Measurements from ENCODE around the gene RAB3IL1.
"Not testable (repeated sequence)": the region's sequence is repeated elsewhere in the genome, so short reads cannot be mapped to it uniquely, and the experiment has no call there.

RAB3IL1 gene, protein sequence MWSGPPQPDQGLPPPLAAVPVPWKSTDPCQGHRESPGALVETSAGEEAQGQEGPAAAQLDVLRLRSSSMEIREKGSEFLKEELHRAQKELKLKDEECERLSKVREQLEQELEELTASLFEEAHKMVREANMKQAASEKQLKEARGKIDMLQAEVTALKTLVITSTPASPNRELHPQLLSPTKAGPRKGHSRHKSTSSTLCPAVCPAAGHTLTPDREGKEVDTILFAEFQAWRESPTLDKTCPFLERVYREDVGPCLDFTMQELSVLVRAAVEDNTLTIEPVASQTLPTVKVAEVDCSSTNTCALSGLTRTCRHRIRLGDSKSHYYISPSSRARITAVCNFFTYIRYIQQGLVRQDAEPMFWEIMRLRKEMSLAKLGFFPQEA

DNA sequence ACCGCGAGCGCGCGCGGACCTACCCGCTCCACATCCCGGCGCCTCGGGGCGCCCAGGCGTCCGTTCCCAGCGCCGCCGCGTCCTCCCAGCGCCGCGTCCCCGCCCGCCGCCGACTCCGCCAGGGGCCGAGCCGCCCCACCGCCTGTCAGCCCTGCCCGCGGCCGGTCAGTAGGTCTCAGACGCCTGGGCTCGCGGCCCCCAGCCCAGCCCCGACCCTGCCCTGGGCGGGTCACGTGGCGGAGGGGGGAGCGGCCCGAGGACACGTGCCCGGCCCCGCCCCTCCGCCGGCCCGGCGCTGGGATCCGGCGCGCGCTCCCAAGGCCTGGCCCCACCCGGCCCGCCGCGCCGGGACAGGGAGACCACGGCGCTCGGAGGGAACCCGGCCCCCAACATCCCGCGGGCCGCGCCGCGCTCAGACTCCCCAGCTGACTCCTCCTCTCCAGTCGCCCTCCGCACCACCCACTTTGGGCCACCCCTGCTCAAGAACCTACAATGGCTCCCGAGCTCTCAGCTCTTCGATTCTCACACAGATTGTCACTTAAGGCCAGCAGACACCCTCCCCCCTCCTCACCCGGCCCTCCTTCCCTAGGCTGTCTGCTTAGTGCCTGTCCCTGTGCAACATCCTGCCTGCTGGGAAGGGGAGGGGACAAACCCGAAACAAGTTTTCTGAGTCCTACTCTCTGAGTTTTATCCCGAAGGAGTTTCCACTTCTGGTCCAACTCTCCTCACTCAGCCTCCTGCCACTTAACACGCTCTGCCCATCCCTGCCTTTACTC is at the start of gene RAB3IL1:
TSS of gene RAB3IL1 (minus strand) at position 233 of the 776 bp plus-strand sequence. CDS start at position 34, 199 bp downstream.
- no peak for DNase-seq

DNA sequence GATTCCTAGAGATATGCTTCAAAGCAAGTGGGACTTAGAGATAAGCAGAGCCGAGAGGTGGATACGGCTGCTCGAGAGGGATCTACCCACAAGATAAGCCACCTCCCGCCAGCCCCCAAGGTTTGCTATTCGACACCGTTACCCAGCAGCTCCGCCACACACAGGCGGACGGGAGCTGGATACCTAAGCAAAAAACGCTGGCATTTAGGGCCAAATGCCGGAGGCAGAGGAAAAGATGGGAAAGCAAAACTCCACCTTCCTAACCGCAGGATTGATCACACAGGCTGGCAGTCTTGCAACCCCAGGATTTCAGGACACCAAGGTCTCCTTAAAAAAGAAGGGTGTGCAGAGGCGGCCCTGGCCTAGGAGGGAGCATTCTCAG is 49.4 kb upstream of the RAB3IL1 start:
- DNase-seq = no peak

GRCh38 chr11:61964666-61965271 is 47.4 kb upstream of the RAB3IL1 start:
- not testable (repeated sequence) for DNase-seq

- no peak for DNase-seq
Measured at GRCh38 chr11:61964058-61964665, 46.8 kb upstream of the RAB3IL1 start.

GRCh38 chr11:61963282-61964057 is 46.1 kb upstream of the RAB3IL1 start:
- no peak for DNase-seq

- DNase-seq = no peak
Measured at GRCh38 chr11:61963016-61963281, 45.6 kb upstream of the RAB3IL1 start.

GRCh38 chr11:61962213-61963015 is 45.0 kb upstream of the RAB3IL1 start:
- no peak for DNase-seq

- DNase-seq = no peak
Measured at GRCh38 chr11:61961570-61962212, 44.3 kb upstream of the RAB3IL1 start.

DNA sequence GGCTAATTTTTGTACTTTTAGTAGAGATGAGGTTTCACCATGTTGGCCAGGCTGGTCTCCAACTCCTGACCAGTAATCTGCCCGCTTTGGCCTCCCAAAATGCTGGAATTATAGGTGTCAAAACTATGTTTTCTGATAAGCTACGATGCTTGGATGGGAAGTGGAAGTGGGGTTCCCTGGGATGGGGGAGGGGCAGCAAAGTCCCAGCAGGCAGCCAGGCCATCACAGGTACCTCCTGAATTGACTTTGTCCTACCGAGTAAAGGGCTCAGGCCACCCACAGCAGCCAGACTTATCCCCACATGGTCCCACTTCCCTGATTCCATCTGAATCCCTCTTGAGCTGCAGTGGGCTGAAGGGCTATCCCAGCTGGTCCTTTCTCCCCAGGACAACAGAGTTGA is 43.2 kb upstream of the RAB3IL1 start:
- DNase-seq = no peak

DNA sequence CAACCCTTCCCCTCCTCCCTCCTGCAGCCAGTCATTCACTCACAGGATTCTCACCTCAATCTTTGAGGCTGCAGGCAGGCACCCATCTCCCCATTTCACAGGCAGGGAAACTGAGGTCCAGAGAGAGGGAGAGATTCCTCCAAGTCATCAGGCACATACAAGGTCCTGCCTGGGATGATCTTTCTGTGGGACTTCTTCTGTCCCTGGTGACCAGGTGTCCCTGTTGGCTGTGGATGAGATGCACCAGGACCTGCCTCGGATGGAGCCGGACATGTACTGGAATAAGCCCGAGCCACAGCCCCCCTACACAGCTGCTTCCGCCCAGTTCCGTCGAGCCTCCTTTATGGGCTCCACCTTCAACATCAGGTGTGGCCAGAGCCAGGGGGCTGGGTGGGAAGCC is 42.3 kb upstream of the RAB3IL1 start:
- DNase-seq = no peak

DNA sequence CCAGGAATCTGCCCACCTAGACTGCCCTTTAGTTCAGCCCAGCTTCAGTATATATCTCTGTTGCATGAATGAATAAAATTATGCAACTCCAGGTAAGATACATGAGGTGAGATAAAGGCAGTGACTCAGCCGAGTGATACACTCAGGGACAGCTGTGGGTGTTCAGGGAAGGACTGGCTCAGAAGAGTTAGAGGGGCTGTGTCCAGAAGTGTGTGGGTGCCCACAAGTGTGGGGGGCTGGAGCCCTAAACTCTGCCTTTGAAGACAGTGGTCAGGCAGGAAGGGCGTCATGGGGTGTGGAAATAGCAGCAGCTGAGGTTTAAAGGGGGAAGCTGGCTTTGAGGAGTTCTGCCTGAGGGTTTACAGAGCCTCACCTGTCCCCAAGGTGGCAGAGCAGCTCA is 41.7 kb upstream of the RAB3IL1 start:
- no peak for DNase-seq

GRCh38 chr11:61958590-61958989 is 41.2 kb upstream of the RAB3IL1 start:
- no peak for DNase-seq

DNA sequence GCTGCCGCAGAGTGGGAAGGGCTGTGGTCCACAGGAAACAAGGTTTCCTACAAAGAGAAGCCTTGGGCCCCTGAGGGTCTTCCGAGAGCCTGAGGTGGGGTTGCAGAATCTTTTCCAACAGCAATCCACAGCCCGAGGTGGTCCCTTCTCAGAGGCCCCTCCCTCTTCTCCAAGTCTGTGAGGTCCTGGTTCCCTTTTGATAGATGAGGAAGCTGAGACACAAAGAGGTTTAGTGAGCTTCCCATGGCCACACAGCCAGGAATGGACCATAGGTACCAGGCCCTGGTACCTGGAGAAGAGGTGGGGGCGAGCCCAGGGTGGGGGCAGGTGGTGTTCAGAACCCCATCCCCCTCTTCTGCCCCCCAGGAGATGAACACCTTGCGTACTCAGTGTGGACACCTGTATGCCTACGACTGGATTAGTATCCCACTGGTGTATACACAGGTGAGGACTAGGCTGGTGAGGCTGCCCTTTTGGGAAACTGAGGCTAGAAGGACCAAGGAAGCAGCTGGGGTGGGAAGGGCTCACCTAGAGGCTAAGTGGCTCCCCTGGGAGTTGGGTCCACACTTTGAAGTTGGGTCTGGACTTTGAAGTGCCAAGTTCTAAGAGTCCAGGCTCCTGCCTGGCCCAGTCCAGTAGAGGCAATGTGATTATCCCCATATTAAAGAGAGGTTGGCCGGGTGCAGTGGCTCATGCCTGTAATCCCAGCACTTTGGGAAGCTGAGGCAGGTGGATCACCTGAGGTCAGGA is 39.8 kb upstream of the RAB3IL1 start:
- DNase-seq = no peak

GRCh38 chr11:61956191-61957020 is 39.0 kb upstream of the RAB3IL1 start:
- no peak for DNase-seq

GRCh38 chr11:61955422-61956135 is 38.2 kb upstream of the RAB3IL1 start:
- DNase-seq = no peak

DNA sequence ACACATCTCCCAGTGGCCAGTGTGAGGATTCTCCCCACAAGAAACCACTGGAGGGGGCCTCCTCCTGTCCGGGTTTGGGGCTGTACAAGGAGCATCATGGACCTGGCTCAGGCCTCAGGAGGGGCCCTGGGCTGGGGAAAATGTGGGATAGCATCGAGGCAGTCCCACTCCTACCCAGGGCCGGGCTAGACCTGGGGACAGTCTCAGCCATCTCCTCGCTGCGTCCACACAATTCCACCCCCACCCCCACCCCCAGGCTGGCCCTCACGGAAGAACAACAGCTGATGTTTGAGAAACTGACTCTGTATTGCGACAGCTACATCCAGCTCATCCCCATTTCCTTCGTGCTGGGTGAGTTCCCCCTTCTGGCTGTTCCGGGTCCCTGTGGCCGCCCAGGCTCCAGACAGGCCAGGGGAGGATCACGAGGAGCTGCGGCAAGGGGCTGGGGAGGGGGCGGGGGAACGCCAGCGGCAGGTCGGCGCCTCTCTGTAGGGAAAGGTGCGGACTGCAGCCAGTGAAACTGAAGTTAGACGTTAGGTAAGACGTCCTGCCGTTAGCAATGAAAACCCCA is 37.6 kb upstream of the RAB3IL1 start:
- no peak for DNase-seq

GRCh38 chr11:61954106-61954850 is 36.9 kb upstream of the RAB3IL1 start:
- DNase-seq = no peak

DNA sequence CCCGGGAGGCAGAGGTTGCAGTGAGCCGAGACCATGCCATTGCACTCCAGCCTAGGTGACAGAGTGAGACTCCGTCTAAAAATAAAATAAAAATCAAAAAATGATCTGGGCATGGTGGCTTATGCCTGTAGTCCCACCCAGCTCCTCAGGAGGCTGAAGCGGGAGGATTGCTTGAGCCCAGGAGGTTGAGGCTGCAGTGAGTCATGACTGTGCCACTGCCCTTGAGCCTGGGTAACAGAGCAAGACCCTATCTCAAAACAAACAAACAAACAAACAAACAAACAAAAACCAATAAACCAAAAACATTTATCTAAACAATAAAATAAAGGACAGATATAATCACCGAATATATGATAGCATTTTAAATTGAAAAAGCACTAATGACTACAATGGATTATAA is 36.3 kb upstream of the RAB3IL1 start:
- DNase-seq = not testable (repeated sequence)

Measured in cerebellar nuclear complex (tissue), 1 donor.